Astrocyte (in vitro differentiated cells and primary cell): Measurements from ENCODE around the gene ARVCF. TPM values are rescaled to one million over a fixed set of nuclear protein-coding genes. Genes with fewer than 3 reads are reported as not detected.

Experiments used
- DNase-seq: peaks from one replicate; pipeline ENCODE4 v3.0.0-alpha.2; 2010; ENCODE audit warnings: low read depth
- FAIRE-seq: peaks from 2 replicates; lab custom pipeline; 2011; peaks lifted over from hg19 to GRCh38; lab: Jason Lieb, UNC
- H2AFZ ChIP-seq: 2 replicates; pipeline ENCODE4 v1.6.0; 2012; ENCODE audit warnings: low read depth, low read length, inconsistent platforms
- H3K27ac ChIP-seq: 2 replicates; pipeline ENCODE4 v1.5.1; 2011; ENCODE audit warnings: low read depth, low read length, inconsistent platforms
- H3K27me3 ChIP-seq: 2 replicates; pipeline ENCODE4 v1.6.0; 2011; ENCODE audit warnings: low read length, inconsistent platforms; ENCODE audit not compliant: insufficient read depth
- H3K36me3 ChIP-seq: 2 replicates; pipeline ENCODE4 v1.5.1; 2011; ENCODE audit warnings: low read length, inconsistent platforms; ENCODE audit not compliant: insufficient read depth
- H3K4me1 ChIP-seq: 2 replicates; pipeline ENCODE4 v1.5.1; 2011; ENCODE audit warnings: low read length, inconsistent platforms; ENCODE audit not compliant: insufficient read depth
- H3K4me2 ChIP-seq: 2 replicates; pipeline ENCODE4 v1.6.0; 2012; ENCODE audit warnings: low read length, inconsistent platforms
- H3K4me3 ChIP-seq: 2 replicates; pipeline ENCODE4 v1.5.1; 2011; ENCODE audit warnings: low read depth, mild to moderate bottlenecking, low read length, inconsistent platforms; ENCODE audit not compliant: insufficient read depth
- H3K79me2 ChIP-seq: 2 replicates; pipeline ENCODE4 v1.6.0; 2012; ENCODE audit warnings: mild to moderate bottlenecking, low read length, inconsistent platforms; ENCODE audit not compliant: insufficient read depth
- H3K9ac ChIP-seq: 2 replicates; pipeline ENCODE4 v1.6.0; 2012; ENCODE audit warnings: mild to moderate bottlenecking, low read length, inconsistent platforms
- H3K9me3 ChIP-seq: 2 replicates; pipeline ENCODE4 v1.5.1; 2012; ENCODE audit warnings: low read depth, mild to moderate bottlenecking, low read length, inconsistent platforms; ENCODE audit not compliant: insufficient read depth
- H4K20me1 ChIP-seq: 2 replicates; pipeline ENCODE4 v1.6.0; 2012; ENCODE audit warnings: low read length, inconsistent platforms; ENCODE audit not compliant: insufficient read depth
- H3K27ac Mint-ChIP-seq: one replicate; pipeline ENCODE4 v1.8.0; 2021; ENCODE audit warnings: mild to moderate bottlenecking, mixed read lengths; ENCODE audit not compliant: unreplicated experiment
- H3K27me3 Mint-ChIP-seq: one replicate; pipeline ENCODE4 v1.8.0; 2021; ENCODE audit warnings: low read depth, mixed read lengths; ENCODE audit not compliant: unreplicated experiment
- H3K36me3 Mint-ChIP-seq: one replicate; pipeline ENCODE4 v1.8.0; 2021; ENCODE audit warnings: low read depth, mixed read lengths; ENCODE audit not compliant: unreplicated experiment
- H3K4me1 Mint-ChIP-seq: one replicate; pipeline ENCODE4 v1.8.0; 2021; ENCODE audit warnings: low read depth, mixed read lengths; ENCODE audit not compliant: unreplicated experiment
- H3K4me3 Mint-ChIP-seq: one replicate; pipeline ENCODE4 v1.8.0; 2021; ENCODE audit warnings: mild to moderate bottlenecking, moderate library complexity, mixed read lengths; ENCODE audit not compliant: unreplicated experiment
- H3K9me3 Mint-ChIP-seq: one replicate; pipeline ENCODE4 v1.8.0; 2021; ENCODE audit warnings: mild to moderate bottlenecking, mixed read lengths; ENCODE audit not compliant: unreplicated experiment
- CTCF ChIP-seq: IDR thresholded peaks from 2 replicates; pipeline ENCODE4 v1.5.1; 2011; ENCODE audit warnings: low read depth, mild to moderate bottlenecking, inconsistent platforms, low read length, moderate library complexity; ENCODE audit not compliant: insufficient read depth
- EZH2 ChIP-seq: IDR thresholded peaks from 2 replicates; pipeline ENCODE4 v1.6.1; 2012; ENCODE audit warnings: mild to moderate bottlenecking, low read length, inconsistent platforms; ENCODE audit not compliant: insufficient read depth
- total RNA-seq: library from RNA; stranded (reverse); gene quantifications from 2 replicates; pipeline ENCODE4 v1.2.1, GENCODE V29; 2021

Gene ARVCF
- total RNA-seq, 1 donor from 2014 or later: 17.9 TPM

- DNase-seq: no peak
- Mint-ChIP-seq H3K27ac (no peak overlapping the region), H3K4me1 (peaks cover 11% of the 10 kb centered on the region), H3K27me3 (no peaks in the 10 kb centered on the region), H3K36me3 (peaks cover 2% of the 10 kb centered on the region), H3K9me3 (no peaks in the 10 kb centered on the region), H3K4me3 (no peak overlapping the region)
- H2AFZ ChIP-seq: no peak overlapping the region
- H3K27me3 ChIP-seq: no peaks in the 10 kb centered on the region
- peaks cover 25% of the 10 kb centered on the region for H4K20me1 ChIP-seq
- H3K4me2 ChIP-seq: no peak overlapping the region
- no peak for FAIRE-seq
- peaks cover 16% of the 10 kb centered on the region for H3K79me2 ChIP-seq
- peaks cover 18% of the 10 kb centered on the region for H3K4me1 ChIP-seq
- H3K36me3 ChIP-seq: no peaks in the 10 kb centered on the region
- H3K27ac ChIP-seq: no peak overlapping the region
- TF ChIP-seq CTCF (no peak), EZH2 (no peak)
- no peak overlapping the region for H3K9ac ChIP-seq
- H3K9me3 ChIP-seq: no peaks in the 10 kb centered on the region
- H3K4me3 ChIP-seq: no peak overlapping the region
These were observed 35.9 kb downstream of the ARVCF start for GRCh38 chr22:19980766-19981165.

- Histone ChIP-seq H3K27me3 (no peaks in the 10 kb centered on the region), H3K27ac (no peak overlapping the region), H3K4me3 (no peak overlapping the region), H3K9ac (no peak overlapping the region), H3K4me2 (no peak overlapping the region), H3K36me3 (no peaks in the 10 kb centered on the region), H4K20me1 (peaks cover 23% of the 10 kb centered on the region), H3K9me3 (no peaks in the 10 kb centered on the region), H3K4me1 (peaks cover 22% of the 10 kb centered on the region), H3K79me2 (peaks cover 10% of the 10 kb centered on the region), H2AFZ (no peak overlapping the region)
- FAIRE-seq (no peak), DNase-seq (no peak)
- no peaks in the 10 kb centered on the region for H3K27me3 Mint-ChIP-seq
- no peak overlapping the region for H3K4me3 Mint-ChIP-seq
- H3K27ac Mint-ChIP-seq: no peak overlapping the region
- TF ChIP-seq CTCF (no peak), EZH2 (no peak)
- no peaks in the 10 kb centered on the region for H3K9me3 Mint-ChIP-seq
- peaks cover 2% of the 10 kb centered on the region for H3K36me3 Mint-ChIP-seq
- peaks cover 12% of the 10 kb centered on the region for H3K4me1 Mint-ChIP-seq
These were observed 36.7 kb downstream of the ARVCF start for GRCh38 chr22:19979712-19980493.

GRCh38 chr22:19978748-19979147, 37.9 kb downstream of the ARVCF start:
- H3K27me3 ChIP-seq: no peaks in the 10 kb centered on the region
- TF ChIP-seq EZH2 (no peak), CTCF (no peak)
- Mint-ChIP-seq H3K4me3 (no peak overlapping the region), H3K9me3 (no peaks in the 10 kb centered on the region), H3K4me1 (peaks cover 5% of the 10 kb centered on the region), H3K27me3 (no peaks in the 10 kb centered on the region), H3K27ac (no peak overlapping the region), H3K36me3 (peaks cover 2% of the 10 kb centered on the region)
- H2AFZ ChIP-seq: no peak overlapping the region
- H3K4me3 ChIP-seq: no peak overlapping the region
- H4K20me1 ChIP-seq: peaks cover 22% of the 10 kb centered on the region
- H3K9ac ChIP-seq: no peak overlapping the region
- no peak for DNase-seq
- no peak for FAIRE-seq
- no peaks in the 10 kb centered on the region for H3K36me3 ChIP-seq
- peaks cover 14% of the 10 kb centered on the region for H3K4me1 ChIP-seq
- no peak overlapping the region for H3K27ac ChIP-seq
- no peak overlapping the region for H3K4me2 ChIP-seq
- peaks cover 4% of the 10 kb centered on the region for H3K79me2 ChIP-seq
- no peaks in the 10 kb centered on the region for H3K9me3 ChIP-seq
